Caco-2 (cell line): ENCODE data around the gene NYAP1. TPM values are rescaled to one million over a fixed set of nuclear protein-coding genes. Genes with fewer than 3 reads are reported as not detected.
A peak's percentile ranks its signal among the peaks of the same experiment; 100 is the strongest.
"Not testable (repeated sequence)": the region's sequence is repeated elsewhere in the genome, so short reads cannot be mapped to it uniquely, and the experiment has no call there.

Source experiments
- BruUV-seq: library from RNA; stranded (reverse); fragments of 400-500 nt; replicated peaks from 2 replicates; lab custom pipeline; 2021; lab: Mats Ljungman, UMichigan
- CTCF ChIA-PET: fragments of 300-600 bp; sonication (Branson Sonifier 250); formaldehyde crosslinking; loops from one replicate; lab custom pipeline; 2022; ENCODE audit warnings: antibody characterized with exemption; lab: Charles Lee
- POLR2A ChIA-PET: fragments of 300-600 bp; sonication (Branson Sonifier 250); formaldehyde crosslinking; loops from one replicate; lab custom pipeline; 2022; ENCODE audit warnings: antibody characterized with exemption; lab: Charles Lee
- DNase-seq, 2 experiments: peaks; one replicate each; pipeline versions ENCODE4 v3.0.0 to v3.0.0-alpha.2; 2020 to 2022
- H3K27me3 ChIP-seq: replicated peaks from 2 replicates; pipeline ENCODE4 v1.6.0; 2011; ENCODE audit warnings: low read length; ENCODE audit not compliant: control insufficient read depth, insufficient read depth
- H3K36me3 ChIP-seq: 2 replicates; pipeline ENCODE4 v1.5.1; 2011; ENCODE audit warnings: low read length; ENCODE audit not compliant: control insufficient read depth, insufficient read depth
- H3K4me1 ChIP-seq: fragments of 250-450 bp; sonication (Bioruptor Pico); 2 replicates; pipeline ENCODE4 v1.5.1; 2020; ENCODE audit warnings: mild to moderate bottlenecking
- H3K4me3 ChIP-seq: 2 replicates; pipeline ENCODE4 v1.5.1; 2011; ENCODE audit warnings: low read depth, mild to moderate bottlenecking, control low read depth, low read length
- H3K9me3 ChIP-seq: fragments of 250-450 bp; sonication (Bioruptor Pico); 2 replicates; pipeline ENCODE4 v1.5.1; 2020; ENCODE audit warnings: mild to moderate bottlenecking, moderate library complexity
- H3K27ac Mint-ChIP-seq: one replicate; pipeline ENCODE4 v1.8.0; 2022; ENCODE audit warnings: mixed read lengths; ENCODE audit not compliant: unreplicated experiment
- H3K27me3 Mint-ChIP-seq: one replicate; pipeline ENCODE4 v1.8.0; 2022; ENCODE audit warnings: mixed read lengths; ENCODE audit not compliant: insufficient read depth, unreplicated experiment
- H3K36me3 Mint-ChIP-seq: one replicate; pipeline ENCODE4 v1.8.0; 2022; ENCODE audit warnings: mild to moderate bottlenecking, mixed read lengths; ENCODE audit not compliant: insufficient read depth, unreplicated experiment
- H3K4me1 Mint-ChIP-seq: one replicate; pipeline ENCODE4 v1.8.0; 2022; ENCODE audit warnings: low read depth, mixed read lengths; ENCODE audit not compliant: unreplicated experiment
- H3K4me3 Mint-ChIP-seq: one replicate; pipeline ENCODE4 v1.8.0; 2022; ENCODE audit warnings: mild to moderate bottlenecking, moderate library complexity, mixed read lengths; ENCODE audit not compliant: unreplicated experiment
- H3K9me3 Mint-ChIP-seq: one replicate; pipeline ENCODE4 v1.8.0; 2022; ENCODE audit warnings: mixed read lengths; ENCODE audit not compliant: unreplicated experiment
- CTCF ChIP-seq, 2 experiments: fragments of 200-600 bp in 1 of 2; IDR thresholded peaks; 1 replicate in 1 of 2; 2 replicates in 1 of 2; pipeline versions ENCODE4 v1.5.1 to v1.8.0; 2011 to 2022; ENCODE audit warnings: antibody characterized with exemption in 1 of 2, control low read depth in 1 of 2, inconsistent platforms in 1 of 2, low read depth in 1 of 2, low read length in 1 of 2, mild to moderate bottlenecking in 1 of 2, moderate library complexity in 1 of 2; ENCODE audit not compliant: insufficient read depth in 1 of 2, severe bottlenecking in 1 of 2, unreplicated experiment in 1 of 2
- intact Hi-C: fragments of 100-400 bp; cut with micrococcal nuclease; formaldehyde crosslinking; loops from one replicate; pipeline ENCODE4 v1.10.0; 2022; ENCODE audit not compliant: unreplicated experiment
- total RNA-seq: library from RNA; stranded (reverse); gene quantifications from 2 replicates; pipeline ENCODE4 v1.2.3, GENCODE V29; 2022

The NYAP1 gene
- total RNA-seq, 1 experiment from 2014 or later, result 1.3 TPM

GRCh38 chr7:100438172-100438571 lies 45.6 kb upstream of the NYAP1 start:
- H3K9me3 ChIP-seq, result no peaks in the 10 kb centered on the region
- intact Hi-C loops, result no loop called here
- no peaks in the 10 kb centered on the region for H3K27me3 ChIP-seq
- no peaks in the 10 kb centered on the region; the same call in 1 of the 2 replicates for H3K36me3 ChIP-seq
- TF ChIP-seq CTCF (IDR thresholded peaks at IDR 0.05; ENCODE audit: insufficient read depth in 1 of 2, low read depth in 1 of 2, low read length in 1 of 2, severe bottlenecking in 1 of 2, unreplicated experiment in 1 of 2), result no peak
- no peak overlapping the region for H3K4me3 ChIP-seq
- DNase-seq, result no peak
- Mint-ChIP-seq H3K27me3 (no peaks in the 10 kb centered on the region), H3K9me3 (no peaks in the 10 kb centered on the region), H3K27ac (no peak overlapping the region), H3K4me1 (peaks cover 17% of the 10 kb centered on the region), H3K4me3 (no peak overlapping the region), H3K36me3 (peaks cover 36% of the 10 kb centered on the region)
- ChIA-PET CTCF (interaction anchor here (0.7 to 1.1 kb wide), 2 partner anchors 10 to 125 kb away, joined by 3 to 4 read pairs; partner anchors contain the start of gene ZCWPW1), POLR2A (no interaction called here)
- BruUV-seq, result no TSS peak
- no peaks in the 10 kb centered on the region for H3K4me1 ChIP-seq

GRCh38 chr7:100438731-100439130 lies 45.0 kb upstream of the NYAP1 start:
- H3K27me3 Mint-ChIP-seq, BruUV-seq, CTCF ChIA-PET, H3K36me3 ChIP-seq, POLR2A ChIA-PET, H3K9me3 ChIP-seq, H3K27me3 ChIP-seq, H3K4me1 ChIP-seq, H3K4me3 Mint-ChIP-seq, H3K27ac Mint-ChIP-seq, intact Hi-C loops, DNase-seq, H3K4me3 ChIP-seq, H3K9me3 Mint-ChIP-seq: not testable (repeated sequence)
- Mint-ChIP-seq H3K36me3 (peaks cover 30% of the 10 kb centered on the region), H3K4me1 (peaks cover 12% of the 10 kb centered on the region)

GRCh38 chr7:100439244-100439643 lies 44.5 kb upstream of the NYAP1 start:
- peak in 1 of 2 experiments; percentile 9 for DNase-seq
- H3K4me3 ChIP-seq, H3K4me3 Mint-ChIP-seq, POLR2A ChIA-PET, H3K9me3 Mint-ChIP-seq, H3K27ac Mint-ChIP-seq, H3K4me1 ChIP-seq, H3K9me3 ChIP-seq, intact Hi-C loops, H3K27me3 Mint-ChIP-seq, H3K36me3 ChIP-seq, H3K27me3 ChIP-seq, BruUV-seq, CTCF ChIA-PET: not testable (repeated sequence)
- Mint-ChIP-seq H3K36me3 (peaks cover 25% of the 10 kb centered on the region), H3K4me1 (peaks cover 10% of the 10 kb centered on the region)

- Histone ChIP-seq H3K4me3 (no peak overlapping the region), H3K36me3 (no peaks in the 10 kb centered on the region), H3K27me3 (no peaks in the 10 kb centered on the region), H3K9me3 (no peaks in the 10 kb centered on the region), H3K4me1 (peaks cover 13% of the 10 kb centered on the region)
- Mint-ChIP-seq H3K4me1 (no peaks in the 10 kb centered on the region), H3K27me3 (no peaks in the 10 kb centered on the region), H3K27ac (no peak overlapping the region), H3K36me3 (no peaks in the 10 kb centered on the region), H3K4me3 (no peak overlapping the region), H3K9me3 (no peaks in the 10 kb centered on the region)
- ChIA-PET CTCF (interaction anchor here (0.7 kb wide), 1 partner anchor 100 kb away, joined by 4 read pairs; no protein-coding TSS in a partner anchor), POLR2A (no interaction called here)
- TF ChIP-seq CTCF (IDR thresholded peaks at IDR 0.05; ENCODE audit: insufficient read depth in 1 of 2, low read depth in 1 of 2, low read length in 1 of 2, severe bottlenecking in 1 of 2, unreplicated experiment in 1 of 2), result no peak
- no TSS peak for BruUV-seq
- no peak for DNase-seq
- intact Hi-C loops, result no loop called here
Observed at GRCh38 chr7:100441641-100442535, 41.8 kb upstream of the NYAP1 start.
